ENCODE measurements around the gene HYOU1.
"Not testable (repeated sequence)": the region's sequence is repeated elsewhere in the genome, so short reads cannot be mapped to it uniquely, and the experiment has no call there.

The HYOU1 gene

GRCh38 chr11:119087747-119088241 is 30.8 kb upstream of the HYOU1 start:
- no peak for DNase-seq (ENCODE audit: low read depth in 2 of 2)

GRCh38 chr11:119087123-119087522 is 30.1 kb upstream of the HYOU1 start:
- no peak for DNase-seq (ENCODE audit: low read depth in 2 of 2)

GRCh38 chr11:119085437-119085847 is 28.4 kb upstream of the HYOU1 start:
- DNase-seq (ENCODE audit: low read depth in 2 of 2), result peak in 1 of 2 donors; percentile 45

GRCh38 chr11:119084663-119085436 is 27.8 kb upstream of the HYOU1 start, which contains the start of gene HMBS:
Gene HMBS (plus strand): TSS chr11:119084881. CDS start chr11:119085034, 153 bp downstream.
- peak; percentile 84 to 87 for DNase-seq (ENCODE audit: low read depth in 2 of 2)

DNA sequence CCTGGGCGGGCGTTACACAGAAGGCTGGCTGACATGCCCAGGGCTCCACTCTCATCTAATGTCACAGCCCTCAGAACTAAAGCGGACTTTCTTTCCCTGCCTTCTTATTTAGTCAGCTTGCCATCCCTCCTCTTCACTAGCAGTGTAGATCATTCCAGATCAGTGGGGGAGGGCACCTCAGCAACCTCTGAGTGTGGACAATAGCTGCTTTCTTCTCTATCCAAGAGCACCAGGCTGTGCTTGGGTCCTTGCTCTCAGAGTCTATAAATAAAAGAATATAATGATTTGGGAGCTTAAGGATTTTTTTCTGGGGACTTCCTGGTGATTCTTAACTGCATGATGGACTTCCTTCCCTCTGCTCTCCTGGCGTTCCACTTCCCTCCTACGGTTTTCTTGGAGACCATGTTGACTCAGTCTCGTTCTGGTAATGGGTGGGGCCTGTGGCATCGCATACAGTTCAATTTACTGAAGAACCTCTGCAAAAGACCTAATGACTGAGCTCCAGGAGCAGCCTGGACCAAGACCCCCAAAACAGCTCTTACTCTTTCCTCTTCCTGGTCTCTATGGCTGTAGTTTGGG is 24.8 kb upstream of the HYOU1 start:
- no peak for DNase-seq (ENCODE audit: low read depth in 2 of 2)

- DNase-seq (ENCODE audit: low read depth in 2 of 2), result no peak
Observed at GRCh38 chr11:119078675-119079420, 21.8 kb upstream of the HYOU1 start.

DNA sequence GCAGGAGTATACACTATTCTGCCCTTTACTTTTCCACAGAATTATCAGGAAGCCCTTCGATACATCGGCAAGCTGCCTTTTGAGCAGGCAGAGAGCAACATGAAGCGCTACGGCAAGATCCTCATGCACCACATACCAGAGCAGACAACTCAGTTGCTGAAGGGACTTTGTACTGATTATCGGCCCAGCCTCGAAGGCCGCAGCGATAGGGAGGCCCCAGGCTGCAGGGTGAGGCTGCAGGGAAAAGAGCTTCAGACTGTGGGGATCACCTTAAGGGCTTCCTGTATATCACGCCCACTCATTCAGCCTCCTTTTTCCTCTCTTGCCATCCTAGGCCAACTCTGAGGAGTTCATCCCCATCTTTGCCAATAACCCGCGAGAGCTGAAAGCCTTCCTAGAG is 20.8 kb upstream of the HYOU1 start:
- no peak for DNase-seq (ENCODE audit: low read depth in 2 of 2)

DNA sequence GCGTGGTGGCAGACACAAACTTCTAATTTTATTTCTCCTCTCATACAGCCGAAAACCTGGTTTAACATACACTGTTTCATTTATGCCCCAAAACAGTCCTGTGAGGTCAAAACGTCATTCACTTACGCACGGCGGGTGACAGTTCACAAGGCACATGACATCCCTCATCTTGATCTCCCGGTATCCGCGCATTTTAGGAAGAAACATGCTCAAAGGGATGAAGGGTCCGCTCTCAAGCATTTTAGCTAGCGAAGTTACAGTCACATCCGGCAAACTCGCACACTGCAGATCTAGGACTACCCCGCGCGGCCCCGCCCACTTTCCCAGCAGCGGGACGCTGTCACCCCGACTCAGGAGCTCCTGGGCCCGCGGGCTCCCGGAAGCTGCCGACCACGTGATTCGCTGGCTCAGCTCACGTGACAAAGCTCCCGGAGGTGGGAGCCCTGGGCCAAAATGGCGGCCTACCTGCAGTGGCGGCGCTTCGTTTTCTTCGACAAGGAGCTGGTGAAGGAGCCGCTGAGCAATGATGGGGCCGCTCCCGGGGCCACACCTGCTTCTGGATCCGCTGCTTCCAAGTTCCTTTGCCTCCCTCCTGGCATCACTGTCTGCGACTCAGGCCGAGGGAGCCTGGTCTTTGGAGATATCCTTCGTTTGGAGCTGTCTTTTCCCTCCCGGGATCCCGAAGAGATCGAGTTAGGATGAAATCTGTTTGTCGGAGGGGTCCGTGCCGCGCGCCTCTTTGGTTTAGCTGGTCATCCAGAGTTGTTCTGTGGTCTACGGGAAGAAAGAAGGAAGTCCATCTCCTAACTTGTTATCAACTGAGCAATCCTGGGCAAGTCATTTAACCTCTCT is 10.6 kb upstream of the HYOU1 start, which contains the start of gene VPS11:
VPS11 (plus strand) TSS at position 448 of the 852 bp plus-strand sequence; CDS start at position 454, 6 bp downstream.
- DNase-seq (ENCODE audit: low read depth in 2 of 2), result peak; percentile 93 to 96

DNA sequence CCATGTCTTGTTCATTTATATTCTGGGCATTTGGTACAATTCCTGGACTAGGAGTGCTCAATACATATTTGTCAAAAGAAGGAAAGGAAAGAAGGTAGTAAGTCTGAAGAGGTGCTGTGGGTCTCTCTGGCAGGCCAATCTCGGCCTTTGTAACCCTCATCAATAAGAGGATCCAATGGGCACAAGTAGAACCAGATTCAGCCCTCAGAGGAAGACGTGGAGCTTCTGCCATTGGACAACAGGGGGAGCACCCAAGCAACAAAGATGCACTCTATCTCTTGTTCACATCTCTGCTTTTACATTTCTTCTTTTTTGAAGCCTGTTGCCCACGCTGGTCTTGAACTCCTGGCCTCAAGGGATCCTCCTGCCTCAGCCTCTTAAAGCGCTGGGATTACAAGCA is 8.4 kb upstream of the HYOU1 start:
- no peak for DNase-seq (ENCODE audit: low read depth in 2 of 2)

- no peak for DNase-seq (ENCODE audit: low read depth in 2 of 2)
Observed at GRCh38 chr11:119062779-119063178, 5.8 kb upstream of the HYOU1 start.

- DNase-seq (ENCODE audit: low read depth in 2 of 2), result no peak
Observed at GRCh38 chr11:119061256-119061655, 4.3 kb upstream of the HYOU1 start.

GRCh38 chr11:119059128-119059527 is 2.1 kb upstream of the HYOU1 start:
- not testable (repeated sequence) for DNase-seq (ENCODE audit: low read depth in 2 of 2)

DNA sequence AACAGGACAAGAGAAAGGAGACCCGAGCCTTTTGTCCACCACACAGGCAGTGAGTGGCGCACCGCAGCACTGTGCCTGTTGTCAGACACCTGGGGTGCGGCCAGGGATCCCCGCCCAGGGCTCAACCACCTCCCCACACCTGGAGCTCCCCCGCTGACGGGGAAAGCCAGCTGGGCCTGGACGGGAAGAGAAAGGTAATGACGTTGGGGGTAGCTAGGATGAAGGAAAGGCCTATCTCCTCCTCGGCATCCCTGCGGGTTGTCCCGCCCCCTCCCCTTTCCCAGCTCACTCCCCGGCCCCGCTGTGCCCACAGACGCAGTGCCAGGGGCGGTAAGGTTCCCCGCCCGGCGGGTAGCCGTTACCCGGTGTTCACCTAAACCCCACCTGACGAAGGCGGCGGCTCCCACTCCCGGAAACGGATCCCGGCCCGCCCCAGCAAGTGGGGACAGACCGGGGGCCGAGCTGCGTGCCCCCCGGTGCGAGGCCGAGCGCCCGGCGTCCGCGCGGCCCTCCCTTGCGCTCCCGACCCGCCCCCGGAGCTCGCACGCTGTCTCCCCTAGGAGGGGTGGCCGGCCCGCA is 495 bp downstream of the HYOU1 start:
- peak; percentile 18 to 21 for DNase-seq (ENCODE audit: low read depth in 2 of 2)

GRCh38 chr11:119055901-119056300 is 1.1 kb downstream of the HYOU1 start:
- DNase-seq (ENCODE audit: low read depth in 2 of 2), result no peak

- no peak for DNase-seq (ENCODE audit: low read depth in 2 of 2)
Observed at GRCh38 chr11:119054418-119054817, 2.6 kb downstream of the HYOU1 start.

DNA sequence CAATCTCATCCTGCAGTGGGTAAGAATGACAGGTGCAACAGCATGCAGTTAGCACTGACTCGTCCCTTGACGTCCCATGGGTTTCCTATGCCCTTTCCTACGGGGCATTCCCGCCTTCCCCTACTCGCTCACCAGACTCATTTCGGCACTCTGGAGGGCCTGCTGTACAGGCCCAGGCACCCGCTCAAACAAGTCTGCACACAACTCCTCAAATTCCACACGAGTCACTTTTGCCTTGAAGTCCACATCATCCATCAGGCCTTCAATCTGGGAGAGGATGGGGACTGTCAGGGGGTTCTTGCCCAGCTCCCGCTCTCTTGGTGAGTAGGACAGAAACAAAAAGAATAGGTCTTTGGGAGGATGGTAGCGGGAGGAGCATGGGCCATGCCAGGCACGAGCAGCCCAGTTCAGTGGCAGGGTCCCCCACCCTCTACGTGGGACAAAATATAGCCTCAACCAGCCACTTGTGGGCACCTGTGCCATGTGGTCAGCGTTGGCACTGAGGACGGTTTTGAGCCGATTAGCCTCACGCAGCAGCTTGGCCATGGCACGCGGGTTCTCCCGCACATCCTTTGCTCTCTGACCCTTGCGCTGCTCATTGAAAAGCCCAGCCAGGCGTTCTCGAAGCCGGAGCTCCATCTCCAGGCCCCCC is 4.7 kb downstream of the HYOU1 start:
- DNase-seq (ENCODE audit: low read depth in 2 of 2), result no peak

GRCh38 chr11:119051440-119052162 is 5.4 kb downstream of the HYOU1 start:
- no peak for DNase-seq (ENCODE audit: low read depth in 2 of 2)

GRCh38 chr11:119049081-119049480 is 7.9 kb downstream of the HYOU1 start:
- DNase-seq (ENCODE audit: low read depth in 2 of 2), result no peak

DNA sequence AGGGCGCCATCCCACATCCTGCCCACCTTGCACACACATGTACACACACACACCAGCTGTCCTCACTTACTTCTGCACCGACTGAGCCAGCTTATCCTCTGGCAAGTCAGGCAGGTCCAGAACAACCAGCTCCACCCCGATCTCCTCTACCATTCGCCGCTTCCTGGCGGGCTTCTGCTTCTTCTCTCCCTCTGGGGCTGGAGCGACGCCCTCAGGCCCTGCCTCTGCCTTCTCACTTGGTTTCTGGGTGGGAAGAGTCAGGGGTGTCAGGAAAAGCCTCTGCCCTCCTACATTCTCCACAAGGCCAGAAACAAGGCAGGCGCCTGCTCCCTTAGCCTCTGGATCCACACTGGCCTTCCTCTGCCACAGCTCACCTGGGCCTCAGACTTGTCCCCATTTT is 8.4 kb downstream of the HYOU1 start:
- no peak for DNase-seq (ENCODE audit: low read depth in 2 of 2)

DNA sequence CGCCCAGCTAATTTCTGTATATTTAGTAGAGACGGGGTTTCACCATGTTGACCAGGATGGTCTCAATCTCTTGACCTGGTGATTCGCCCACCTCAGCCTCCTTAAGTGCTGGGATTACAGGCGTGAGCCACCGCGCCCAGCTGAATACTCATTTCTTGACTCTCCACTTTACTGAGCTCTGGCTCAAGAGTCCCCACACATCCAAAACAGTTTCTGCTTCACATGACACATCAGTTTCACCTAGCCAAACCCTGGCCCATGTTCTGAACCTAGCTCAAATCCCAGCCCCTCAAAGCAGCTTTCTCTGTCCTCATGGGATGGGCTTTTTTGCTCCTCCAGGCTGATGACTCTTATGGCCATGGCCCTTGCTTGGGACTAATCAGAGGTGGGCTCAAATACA is 9.8 kb downstream of the HYOU1 start:
- no peak for DNase-seq (ENCODE audit: low read depth in 2 of 2)
